GM21619 (cell line): ENCODE measurements around the gene GORASP1.

Experiments
- ATAC-seq: cut with Tn5 transposase; IDR thresholded peaks from one replicate; pipeline ENCODE4 v1.9.1; 2021; ENCODE audit not compliant: unreplicated experiment

Gene GORASP1

DNA sequence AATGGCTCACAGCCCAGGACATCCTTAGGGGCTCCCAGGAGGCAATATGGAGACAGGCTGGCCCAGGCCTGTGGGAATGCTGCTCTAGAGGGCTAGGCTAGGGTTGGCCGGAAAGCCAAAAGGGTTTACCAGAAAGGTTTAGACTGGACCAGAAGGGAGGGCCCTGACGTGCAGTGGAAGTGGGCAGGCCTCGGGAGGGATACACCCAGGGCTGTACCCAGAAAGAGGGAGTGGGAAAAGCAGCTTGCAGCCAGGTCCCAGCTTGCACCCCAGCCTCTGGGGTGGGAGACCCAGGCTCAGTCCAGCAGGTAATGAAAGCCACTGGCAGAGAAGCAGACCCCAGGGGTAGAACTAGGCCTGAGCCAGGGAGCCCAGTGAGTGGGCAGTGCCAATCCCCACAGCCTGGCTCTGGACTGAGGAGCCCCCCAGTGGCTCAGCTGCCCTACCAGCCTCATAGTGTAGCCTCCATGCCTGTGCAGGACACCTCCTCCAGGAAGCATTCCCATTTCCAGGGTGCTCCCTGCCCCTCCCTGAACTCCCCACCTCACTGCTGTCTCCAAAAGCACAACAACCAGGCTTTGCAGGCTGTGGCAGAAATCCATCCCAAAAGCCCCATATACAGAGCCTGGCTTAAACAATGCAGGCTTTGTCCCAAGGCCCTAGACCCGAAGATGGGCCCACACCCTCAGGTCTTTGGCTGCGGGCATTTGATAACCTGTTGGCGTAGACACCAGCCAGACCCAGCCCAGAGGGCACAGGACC is 3.5 kb downstream of the GORASP1 start:
- ATAC-seq: no peak

- no peak for ATAC-seq
Observed at GRCh38 chr3:39103324-39103693, 4.1 kb downstream of the GORASP1 start.

DNA sequence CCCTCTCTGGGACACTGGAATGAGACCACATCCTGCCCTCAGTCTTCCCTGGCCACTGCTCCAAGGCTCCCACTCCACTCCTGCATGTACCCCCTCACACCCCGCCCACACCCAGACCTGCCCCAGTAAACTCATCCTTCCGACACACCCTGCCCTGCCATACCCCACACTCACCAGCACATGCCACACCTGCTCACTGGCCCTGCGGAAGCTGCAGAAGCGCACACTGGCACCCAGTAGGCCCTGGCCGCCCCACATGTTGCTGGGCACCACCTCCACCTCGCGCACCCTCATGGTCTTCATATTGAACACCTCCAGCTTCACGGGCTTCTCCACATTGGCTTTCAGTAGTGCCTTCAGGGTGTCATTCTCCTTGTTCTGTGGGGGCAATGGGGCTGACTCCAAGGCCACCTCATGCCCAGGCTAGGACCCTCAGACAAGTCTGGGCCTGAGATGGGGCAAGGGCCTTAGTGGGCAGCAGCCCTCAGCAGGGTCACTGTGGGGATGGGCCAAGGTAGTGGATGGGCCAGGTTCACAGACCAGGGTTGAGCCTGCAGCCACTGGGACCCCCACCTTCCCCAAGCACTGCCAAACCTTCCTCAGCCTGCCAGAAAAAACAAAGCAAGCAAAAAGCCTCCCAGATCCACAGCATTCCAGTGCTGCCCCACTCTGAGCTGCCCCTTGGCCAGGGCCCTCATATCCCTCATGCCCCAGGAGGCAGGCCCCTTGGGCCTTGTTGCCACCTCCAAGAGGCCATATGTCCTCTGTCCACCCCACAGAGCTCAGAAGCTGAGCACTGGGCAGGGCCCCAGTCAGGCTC is 4.7 kb downstream of the GORASP1 start:
- no peak for ATAC-seq

- ATAC-seq: peak; percentile 72
Observed at GRCh38 chr3:39101022-39101689, 6.3 kb downstream of the GORASP1 start.

- ATAC-seq: no peak
Observed at GRCh38 chr3:39100500-39100886, 6.9 kb downstream of the GORASP1 start.

DNA sequence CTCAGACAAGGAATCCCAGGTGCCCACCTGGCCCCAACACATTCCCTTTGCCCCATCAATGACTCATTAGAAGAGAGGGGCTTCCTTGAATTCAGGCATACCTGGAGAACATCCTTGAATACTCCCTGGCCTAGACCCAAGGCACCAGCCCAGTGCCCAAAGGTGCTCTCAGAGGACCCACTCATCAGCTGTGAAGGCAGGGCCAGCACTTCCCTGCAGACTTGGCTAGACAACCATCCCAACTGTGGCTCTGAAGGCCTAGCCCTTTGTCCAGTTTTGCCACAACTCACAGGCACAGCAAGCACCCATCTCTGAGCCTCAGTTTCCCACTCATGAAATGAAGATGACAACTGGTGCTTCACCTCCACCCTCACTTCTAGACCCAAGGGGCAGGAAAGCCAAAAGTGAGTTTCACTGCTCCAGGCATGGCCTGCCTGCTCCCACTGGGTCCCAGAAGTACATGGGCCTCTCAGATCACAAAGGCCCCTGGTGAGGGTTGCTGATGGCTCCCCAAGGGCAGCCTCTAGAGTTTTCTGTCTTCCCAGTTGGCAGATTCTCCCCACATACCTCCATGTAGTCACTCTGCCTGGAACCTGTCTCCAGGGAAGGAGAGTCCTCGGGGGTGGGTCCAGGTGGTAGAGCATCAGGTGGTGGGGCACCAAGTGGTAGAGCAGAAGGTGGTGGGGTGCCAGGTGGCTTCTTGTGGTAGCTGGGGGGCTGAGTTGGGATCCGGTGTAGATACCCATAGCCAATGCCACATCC is 7.5 kb downstream of the GORASP1 start:
- ATAC-seq: no peak

DNA sequence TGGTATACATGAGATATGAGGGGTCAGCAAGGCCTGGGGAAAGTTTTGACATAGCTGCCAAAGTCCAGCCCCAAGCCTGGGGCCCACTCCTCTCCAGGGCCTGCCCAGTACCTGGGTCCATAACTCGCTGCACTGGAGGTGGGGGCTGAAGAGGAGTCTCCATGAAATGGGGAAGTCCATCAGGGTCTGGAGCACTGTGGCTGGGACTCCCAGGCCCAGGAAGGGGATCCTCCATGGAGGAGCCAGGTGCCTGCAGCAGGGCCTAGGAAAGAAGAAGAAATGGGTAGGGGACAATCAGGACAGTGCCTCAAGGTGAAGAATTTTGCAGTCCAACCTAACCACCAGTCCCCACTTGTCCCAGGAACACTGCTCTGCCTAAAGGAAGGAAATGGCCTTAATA is 8.2 kb downstream of the GORASP1 start:
- no peak for ATAC-seq

DNA sequence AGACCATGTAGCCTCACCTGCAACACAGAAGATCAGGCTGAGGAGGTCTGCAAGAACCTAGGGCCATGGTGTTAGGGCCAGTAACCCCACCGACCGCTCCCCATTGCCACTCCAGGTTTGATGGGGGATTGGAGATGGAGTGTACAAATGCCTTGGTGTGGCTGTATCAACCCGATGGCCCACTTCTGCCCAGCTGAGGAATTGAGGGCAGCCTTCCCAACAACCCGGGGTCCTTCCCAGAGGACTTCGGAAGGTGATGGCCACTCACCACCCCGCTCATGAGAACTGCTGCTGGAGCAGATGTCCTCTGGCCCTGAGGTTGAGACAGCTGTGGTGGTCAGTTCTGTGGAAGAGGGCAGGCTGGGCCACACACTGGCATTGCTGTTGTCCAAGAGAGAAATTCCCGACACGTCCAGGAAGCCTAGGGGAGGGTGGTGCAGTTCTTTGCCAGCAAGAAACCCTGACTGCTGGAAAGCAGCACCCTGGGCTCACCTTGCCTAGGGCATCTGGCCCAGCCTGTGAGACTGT is 8.9 kb downstream of the GORASP1 start:
- ATAC-seq: no peak

GRCh38 chr3:39097716-39098472 is 9.5 kb downstream of the GORASP1 start:
- ATAC-seq: no peak

GRCh38 chr3:39096775-39097174 is 10.7 kb downstream of the GORASP1 start:
- ATAC-seq: no peak

DNA sequence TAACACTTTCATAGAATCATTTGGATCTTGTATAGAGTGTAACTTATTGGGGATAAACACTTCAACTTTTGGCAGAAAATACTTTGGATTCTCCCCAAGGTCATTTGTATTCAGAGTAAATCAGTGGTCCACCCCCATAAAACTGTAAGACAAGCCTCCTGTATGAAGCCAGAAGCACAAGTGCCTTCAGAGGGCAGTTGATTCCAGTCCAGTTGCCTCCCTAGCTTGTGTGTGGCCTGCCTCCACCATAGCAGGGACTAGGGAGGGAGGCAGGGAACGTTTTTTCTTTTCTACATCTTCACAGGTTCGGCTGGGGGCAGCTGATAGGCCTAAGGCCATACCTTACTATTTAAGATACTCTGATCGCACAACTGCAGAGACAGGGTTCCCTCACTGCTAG is 11.6 kb downstream of the GORASP1 start:
- no peak for ATAC-seq

- no peak for ATAC-seq
Observed at GRCh38 chr3:39094851-39095677, 12.4 kb downstream of the GORASP1 start.

GRCh38 chr3:39090922-39091321 is 16.5 kb downstream of the GORASP1 start:
- ATAC-seq: no peak

DNA sequence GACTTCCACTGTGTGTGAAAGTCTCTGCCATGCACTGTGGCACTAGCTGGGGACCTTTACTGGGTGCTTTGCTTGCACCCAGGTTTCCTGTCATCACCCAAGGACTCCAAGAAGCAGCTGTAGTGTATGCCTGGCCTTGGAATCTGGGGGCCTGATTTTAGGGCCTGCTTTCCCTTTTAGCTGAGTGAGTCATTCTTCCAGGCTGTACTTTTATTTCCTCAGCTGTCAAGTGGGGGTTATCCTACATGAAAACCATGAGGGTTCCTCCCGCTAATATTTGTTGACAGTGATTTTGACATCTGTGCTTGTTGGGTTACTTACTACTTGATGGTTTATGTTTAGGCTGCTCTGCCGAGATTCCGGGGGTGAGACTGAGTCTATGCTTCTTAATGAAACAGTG is 18.5 kb downstream of the GORASP1 start:
- ATAC-seq: no peak

DNA sequence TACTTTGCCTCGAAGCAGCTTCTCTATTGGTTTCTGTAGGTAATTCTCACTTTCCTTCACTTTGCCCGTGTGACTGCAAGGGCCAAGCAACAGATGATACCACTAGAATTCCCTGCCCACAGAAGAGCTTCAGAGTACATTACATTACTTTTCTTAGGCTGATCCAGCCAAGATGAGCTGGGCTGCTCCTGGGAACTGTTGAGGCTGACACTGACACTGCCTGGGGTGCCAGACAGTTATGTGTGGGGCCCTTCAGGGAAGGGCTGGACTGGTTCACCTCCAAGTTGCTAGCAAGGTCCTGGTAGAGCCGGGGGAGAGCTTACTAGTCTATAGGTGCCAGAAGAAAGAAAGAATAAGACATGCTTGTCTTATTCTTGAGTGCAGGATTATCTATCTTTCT is 19.0 kb downstream of the GORASP1 start:
- ATAC-seq: no peak

DNA sequence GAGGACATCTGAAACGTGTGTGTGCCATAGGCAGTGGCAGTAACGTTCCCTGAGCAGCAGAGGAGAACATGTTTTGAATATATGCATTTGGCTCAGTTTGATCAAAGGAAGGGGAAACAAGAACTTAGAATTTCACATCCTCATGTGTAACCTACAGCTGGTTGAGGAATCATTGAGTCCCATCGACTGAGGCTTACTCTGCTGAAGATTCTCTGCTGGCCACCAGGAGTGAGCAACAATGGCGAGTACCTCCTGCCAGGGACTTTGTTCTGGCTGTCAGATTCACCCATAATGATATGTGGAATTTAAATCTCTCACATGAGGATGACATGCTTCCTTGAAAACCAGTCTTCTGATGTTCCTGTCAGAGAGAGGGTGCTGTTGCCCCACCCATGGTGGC is 21.3 kb downstream of the GORASP1 start:
- peak; percentile 58 for ATAC-seq

GRCh38 chr3:39082666-39083313 is 24.6 kb downstream of the GORASP1 start:
- ATAC-seq: no peak

- ATAC-seq: no peak
Observed at GRCh38 chr3:39080026-39080425, 27.4 kb downstream of the GORASP1 start.

DNA sequence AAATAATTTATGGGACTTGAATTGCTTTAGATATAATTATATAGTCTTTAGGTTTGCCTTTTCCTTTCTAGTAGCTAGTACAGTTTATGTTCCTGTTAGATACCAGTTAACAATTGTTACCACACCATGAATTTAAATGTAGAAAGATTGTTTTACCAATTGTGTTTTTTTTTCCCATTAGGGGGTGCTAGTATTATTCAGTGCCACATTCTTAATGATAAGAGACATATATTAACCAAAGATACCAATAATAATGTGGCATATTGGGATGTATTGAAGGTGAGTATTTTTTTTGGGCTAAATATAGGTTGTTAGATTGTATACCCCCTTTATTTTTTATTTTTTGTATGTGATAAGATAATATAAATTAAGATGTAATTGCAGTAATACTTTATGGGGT is 27.9 kb downstream of the GORASP1 start:
- ATAC-seq: no peak
